GM21786 (cell line): ENCODE data around the gene LRRC17.
"Not testable (repeated sequence)": the region's sequence is repeated elsewhere in the genome, so short reads cannot be mapped to it uniquely, and the experiment has no call there.

Source experiments
- ATAC-seq: cut with Tn5 transposase; IDR thresholded peaks from one replicate; pipeline ENCODE4 v1.9.1; 2021; ENCODE audit not compliant: unreplicated experiment

Gene LRRC17

DNA sequence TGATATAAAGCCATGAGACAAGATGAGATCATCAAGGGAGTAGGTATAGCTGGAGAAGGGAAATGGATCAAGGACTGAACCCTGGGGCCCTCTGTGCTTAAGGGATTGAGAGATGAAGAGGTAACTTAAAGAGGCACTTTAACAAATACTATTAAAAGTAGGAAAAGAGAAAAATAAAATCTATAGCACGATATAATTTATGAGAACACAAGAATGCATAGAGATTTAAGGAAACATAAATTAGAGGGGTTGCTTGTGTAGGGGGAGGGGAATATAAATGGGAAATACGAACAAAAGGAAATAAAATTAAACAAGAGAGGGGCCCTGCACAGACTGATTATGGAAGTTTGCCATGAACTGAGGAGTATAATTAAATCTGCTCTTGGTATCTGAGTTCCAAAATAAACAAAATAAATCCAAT, 15.6 kb upstream of the LRRC17 start:
- no peak for ATAC-seq

DNA sequence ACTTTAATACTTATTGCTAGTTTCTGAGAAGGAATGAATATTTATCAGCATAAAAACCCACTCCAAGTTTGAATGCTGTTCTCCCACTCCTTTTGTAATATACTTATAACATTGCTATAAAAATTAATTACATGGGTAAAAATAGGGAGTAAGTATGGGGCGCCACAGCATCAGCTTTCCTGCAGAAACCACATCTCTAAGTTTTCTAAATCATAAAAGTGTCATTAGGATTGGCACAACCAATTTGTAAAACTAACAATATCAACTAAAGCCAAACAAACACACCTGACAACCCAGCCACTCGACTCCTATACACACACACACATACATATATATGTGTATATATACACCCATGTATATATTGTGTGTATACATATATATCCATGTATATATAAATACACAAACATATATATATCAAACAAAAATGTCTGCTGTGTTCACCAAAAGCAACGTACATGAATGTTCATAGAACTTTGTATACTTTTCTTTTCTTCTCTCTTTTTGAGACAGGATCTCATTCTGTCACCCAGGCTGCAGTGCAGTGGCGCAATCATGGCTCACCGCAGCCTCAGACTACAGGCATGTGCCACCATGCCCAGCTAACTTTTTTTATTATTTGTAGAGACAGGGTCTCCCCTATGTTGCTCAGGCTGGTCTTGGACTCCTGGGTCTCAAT, 14.8 kb upstream of the LRRC17 start:
- ATAC-seq = no peak

GRCh38 chr7:102898532-102898859, 14.3 kb upstream of the LRRC17 start:
- ATAC-seq = no peak

DNA sequence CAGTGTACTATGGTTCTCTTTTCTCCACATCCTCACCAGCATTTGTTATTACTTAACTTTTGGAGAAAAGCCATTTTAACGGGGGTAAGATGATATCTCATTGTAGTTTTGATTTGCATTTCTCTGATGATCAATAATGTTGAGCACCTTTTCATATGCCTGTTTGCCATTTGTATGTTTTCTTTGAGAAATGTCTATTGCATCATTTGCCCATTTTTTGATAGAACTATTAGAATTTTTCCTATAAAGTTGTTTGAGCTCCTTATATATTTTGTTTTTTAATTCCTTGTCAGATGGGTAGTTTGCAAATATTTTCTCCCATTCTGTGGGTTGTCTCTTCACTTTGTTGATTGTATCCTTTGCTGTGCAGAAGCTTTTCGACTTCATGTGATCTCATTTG, 10.7 kb upstream of the LRRC17 start:
- not testable (repeated sequence) for ATAC-seq

DNA sequence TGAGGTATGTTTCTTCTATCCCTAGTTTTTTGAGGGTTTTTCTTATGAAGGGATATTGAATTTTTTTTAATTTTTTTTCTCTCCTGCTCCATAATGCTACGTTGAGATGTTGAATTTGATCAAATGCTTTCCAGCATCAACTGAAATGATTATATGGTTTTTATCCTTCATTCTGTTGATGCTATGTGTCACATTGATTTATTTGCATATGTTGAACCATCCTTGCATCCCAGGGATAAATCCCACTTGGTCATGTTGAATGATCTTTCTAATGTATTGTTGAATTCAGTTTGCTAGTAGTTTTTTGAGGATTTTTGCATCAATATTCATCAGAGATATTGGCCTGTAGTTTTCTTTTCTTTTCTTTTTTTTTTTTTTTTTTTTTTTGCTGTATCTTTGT, 9.2 kb upstream of the LRRC17 start:
- not testable (repeated sequence) for ATAC-seq

GRCh38 chr7:102908676-102909075, 4.1 kb upstream of the LRRC17 start:
- ATAC-seq = no peak

DNA sequence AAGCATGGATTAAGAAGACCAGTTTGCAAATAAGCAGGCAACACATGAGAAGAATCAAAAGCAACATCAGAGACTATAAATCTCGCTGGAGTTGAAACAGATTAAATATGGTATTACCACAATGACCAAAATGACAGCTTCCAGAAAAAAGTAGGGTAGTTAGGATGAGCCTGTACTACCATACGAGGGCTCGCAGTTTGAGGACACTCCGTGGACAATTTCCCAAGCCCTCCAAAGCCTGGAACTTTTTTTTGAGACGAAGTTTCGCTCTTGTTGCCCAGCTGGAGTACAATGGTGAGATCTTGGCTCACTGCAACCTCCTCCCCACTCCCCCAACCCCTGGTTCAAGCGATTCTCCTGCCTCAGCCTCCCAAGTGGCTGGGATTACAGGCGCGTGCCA, 1.0 kb downstream of the LRRC17 start:
- no peak for ATAC-seq

DNA sequence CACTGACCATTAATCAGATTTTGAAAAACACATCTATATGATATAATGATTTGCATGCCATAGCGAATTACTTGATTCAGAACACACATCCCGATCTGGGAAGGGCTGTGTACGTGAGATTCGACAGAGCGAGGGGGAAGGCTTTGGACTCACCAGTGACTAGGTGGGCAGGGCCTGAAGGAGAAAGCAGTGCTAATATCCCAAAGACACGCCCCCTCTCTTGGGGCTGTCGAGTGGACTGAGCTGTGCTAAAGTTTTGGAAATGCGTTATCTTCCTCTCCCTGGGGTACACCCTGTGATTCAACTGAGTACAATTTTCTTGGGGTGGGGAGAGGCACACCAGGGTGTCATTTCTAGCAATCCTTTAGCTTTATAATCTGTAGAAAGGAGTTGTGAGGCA, 1.8 kb downstream of the LRRC17 start:
- ATAC-seq = no peak

DNA sequence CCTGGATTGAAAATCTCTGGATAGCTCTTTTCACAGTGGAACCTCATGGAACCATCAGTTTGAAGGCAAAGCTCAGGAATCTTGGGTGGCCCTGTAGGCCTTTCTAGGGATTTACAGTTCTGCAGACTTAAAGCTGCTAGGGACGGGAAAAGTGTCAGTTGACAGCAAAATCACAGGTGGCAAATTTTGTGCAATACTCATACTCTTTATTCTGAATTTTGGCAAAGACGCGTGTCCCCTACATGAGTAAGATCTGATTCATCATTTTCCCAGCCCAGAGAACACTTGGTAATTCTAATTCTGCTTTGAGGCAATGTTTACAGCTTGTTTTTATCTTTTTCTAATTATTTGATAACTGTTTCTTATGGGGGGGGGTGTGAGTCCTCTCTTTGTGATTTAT, 3.6 kb downstream of the LRRC17 start:
- ATAC-seq = no peak

GRCh38 chr7:102916881-102917280, 4.1 kb downstream of the LRRC17 start:
- ATAC-seq = no peak

GRCh38 chr7:102917436-102918353, 4.9 kb downstream of the LRRC17 start:
- ATAC-seq = no peak

- no peak for ATAC-seq
Observed at GRCh38 chr7:102918845-102919244, 6.0 kb downstream of the LRRC17 start.

GRCh38 chr7:102925976-102926782, 13.4 kb downstream of the LRRC17 start:
- no peak for ATAC-seq

- ATAC-seq = no peak
Observed at GRCh38 chr7:102926783-102927140, 14.0 kb downstream of the LRRC17 start.

- no peak for ATAC-seq
Observed at GRCh38 chr7:102927312-102927933, 14.6 kb downstream of the LRRC17 start.

GRCh38 chr7:102931757-102932156, 19.0 kb downstream of the LRRC17 start:
- no peak for ATAC-seq

GRCh38 chr7:102933763-102934162, 21.0 kb downstream of the LRRC17 start:
- ATAC-seq = no peak

DNA sequence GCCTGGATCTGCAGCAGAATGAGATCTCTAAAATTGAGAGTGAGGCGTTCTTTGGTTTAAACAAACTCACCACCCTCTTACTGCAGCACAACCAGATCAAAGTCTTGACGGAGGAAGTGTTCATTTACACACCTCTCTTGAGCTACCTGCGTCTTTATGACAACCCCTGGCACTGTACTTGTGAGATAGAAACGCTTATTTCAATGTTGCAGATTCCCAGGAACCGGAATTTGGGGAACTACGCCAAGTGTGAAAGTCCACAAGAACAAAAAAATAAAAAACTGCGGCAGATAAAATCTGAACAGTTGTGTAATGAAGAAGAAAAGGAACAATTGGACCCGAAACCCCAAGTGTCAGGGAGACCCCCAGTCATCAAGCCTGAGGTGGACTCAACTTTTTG, 21.4 kb downstream of the LRRC17 start:
- no peak for ATAC-seq

GRCh38 chr7:102934701-102935100, 21.9 kb downstream of the LRRC17 start:
- ATAC-seq = no peak

GRCh38 chr7:102935450-102936115, 22.8 kb downstream of the LRRC17 start:
- no peak for ATAC-seq

- ATAC-seq = no peak
Observed at GRCh38 chr7:102938679-102939078, 25.9 kb downstream of the LRRC17 start.
